ENCODE results near the gene LPO.

GRCh38 chr17:58285422-58285810, 47.0 kb downstream of the LPO start:
- TF ChIP-seq THAP12 (CRISPR knock-in tag; IDR thresholded peaks at IDR 0.05) (no peak), BRF1 (IDR thresholded peaks at IDR 0.05; ENCODE audit: borderline replicate concordance, extremely low read depth, insufficient read length) (no peak), BRF2 (IDR thresholded peaks at IDR 0.05; ENCODE audit: borderline replicate concordance, insufficient read depth, insufficient read length) (no peak), CTCF (IDR thresholded peaks at IDR 0.05 in 2 of 3, conservative IDR thresholded peaks at IDR 0.05 in 1 of 3; ENCODE audit: insufficient read depth in 2 of 3, low read depth in 1 of 3, low read length in 3 of 3) (no peak), YY1 (IDR thresholded peaks at IDR 0.05; ENCODE audit: borderline replicate concordance in 1 of 3, control insufficient read depth in 1 of 3, extremely low read depth in 1 of 3, insufficient read depth in 3 of 3, insufficient read length in 1 of 3, insufficient replicate concordance in 2 of 3, low read depth in 1 of 3, low read length in 2 of 3) (no peak), KAT7 (CRISPR knock-in tag; IDR thresholded peaks at IDR 0.05; ENCODE audit: borderline replicate concordance) (no peak), MAZ (CRISPR knock-in tag; conservative IDR thresholded peaks at IDR 0.05 in 1 of 2, IDR thresholded peaks at IDR 0.05 in 1 of 2) (no peak), POLR2A (conservative IDR thresholded peaks at IDR 0.05) (no peak)

Measured in K562 (cell line).